GM10266 (cell line): Measurements from ENCODE around the gene OR51B5.
"Not testable (repeated sequence)": the region's sequence is repeated elsewhere in the genome, so short reads cannot be mapped to it uniquely, and the experiment has no call there.

Experiments used
- DNase-seq: peaks from one replicate; pipeline ENCODE4 v3.0.0; 2012; ENCODE audit errors: extremely low spot score
- TF ChIP-seq, protein P1 (sequence below): IDR thresholded peaks from 2 replicates; pipeline ENCODE4 v1.5.1; 2012; ENCODE audit warnings: mild to moderate bottlenecking, low read depth; ENCODE audit not compliant: control insufficient read depth, insufficient read depth; ENCODE audit errors: missing control alignments

Gene OR51B5

DNA sequence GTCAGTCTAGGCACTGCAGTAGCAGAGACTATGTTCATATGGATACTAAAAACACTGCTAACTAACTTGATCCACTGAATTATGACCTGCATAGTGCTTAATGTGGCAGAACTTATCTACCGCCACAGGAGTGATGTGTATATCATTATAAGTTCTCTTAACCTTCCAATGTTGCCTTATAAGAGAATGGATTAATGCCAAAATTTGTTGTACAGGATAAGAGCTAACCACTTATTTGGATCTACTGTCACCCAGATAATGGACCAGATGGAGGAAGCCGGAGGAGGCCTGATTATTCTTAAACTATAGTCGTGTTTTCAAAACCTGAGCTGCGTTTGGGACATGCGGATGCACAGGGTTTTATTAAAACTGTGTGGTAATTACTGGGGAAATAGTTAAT, 39.7 kb downstream of the OR51B5 start:
- no peak for DNase-seq
- TF ChIP-seq, protein P1, sequence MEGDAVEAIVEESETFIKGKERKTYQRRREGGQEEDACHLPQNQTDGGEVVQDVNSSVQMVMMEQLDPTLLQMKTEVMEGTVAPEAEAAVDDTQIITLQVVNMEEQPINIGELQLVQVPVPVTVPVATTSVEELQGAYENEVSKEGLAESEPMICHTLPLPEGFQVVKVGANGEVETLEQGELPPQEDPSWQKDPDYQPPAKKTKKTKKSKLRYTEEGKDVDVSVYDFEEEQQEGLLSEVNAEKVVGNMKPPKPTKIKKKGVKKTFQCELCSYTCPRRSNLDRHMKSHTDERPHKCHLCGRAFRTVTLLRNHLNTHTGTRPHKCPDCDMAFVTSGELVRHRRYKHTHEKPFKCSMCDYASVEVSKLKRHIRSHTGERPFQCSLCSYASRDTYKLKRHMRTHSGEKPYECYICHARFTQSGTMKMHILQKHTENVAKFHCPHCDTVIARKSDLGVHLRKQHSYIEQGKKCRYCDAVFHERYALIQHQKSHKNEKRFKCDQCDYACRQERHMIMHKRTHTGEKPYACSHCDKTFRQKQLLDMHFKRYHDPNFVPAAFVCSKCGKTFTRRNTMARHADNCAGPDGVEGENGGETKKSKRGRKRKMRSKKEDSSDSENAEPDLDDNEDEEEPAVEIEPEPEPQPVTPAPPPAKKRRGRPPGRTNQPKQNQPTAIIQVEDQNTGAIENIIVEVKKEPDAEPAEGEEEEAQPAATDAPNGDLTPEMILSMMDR: no peak

DNA sequence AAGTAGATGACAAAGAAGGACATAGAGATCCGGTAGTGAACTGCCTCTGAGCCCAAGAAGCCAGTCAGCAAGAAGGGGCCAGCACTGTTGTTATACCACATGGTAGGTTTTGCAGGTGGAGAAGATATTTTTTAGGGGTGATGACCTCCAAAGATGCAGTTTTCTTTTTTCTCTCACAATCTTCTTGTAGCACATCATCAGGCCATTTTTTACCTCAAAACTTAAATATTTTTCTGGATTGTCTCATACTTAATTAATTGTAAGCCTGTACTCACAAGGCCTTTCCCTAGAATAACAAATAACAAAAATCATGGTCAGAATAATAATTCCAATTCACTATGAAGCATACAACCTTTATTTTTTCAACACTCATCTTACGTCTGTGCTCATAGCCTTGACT, 41.5 kb downstream of the OR51B5 start, which contains the start of gene OR51B4:
OR51B4 (minus strand) TSS at position 101 of the 400 bp plus-strand sequence; CDS start at position 101, 0 bp downstream.
- no peak for DNase-seq
- TF ChIP-seq, protein P1: no peak

DNA sequence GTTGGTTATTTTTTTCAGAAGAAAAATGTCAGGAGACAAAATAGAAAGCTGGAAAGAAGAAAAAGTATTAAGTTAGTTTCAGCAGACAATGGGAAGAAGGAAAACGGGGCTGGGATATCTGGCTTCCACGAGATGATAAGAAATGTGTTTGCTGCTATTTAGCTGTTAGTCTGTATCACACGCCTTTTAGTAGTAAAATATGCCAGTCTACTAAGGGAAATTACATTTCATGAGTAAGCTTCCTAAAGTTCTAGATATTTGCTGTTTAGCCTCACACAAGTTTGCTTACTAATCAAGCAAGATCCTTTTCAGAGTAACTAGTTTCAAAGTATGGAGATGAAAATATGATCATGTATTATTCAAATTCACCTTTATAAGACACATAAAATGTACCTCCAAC, 43.1 kb downstream of the OR51B5 start:
- TF ChIP-seq, protein P1: no peak
- DNase-seq: no peak

DNA sequence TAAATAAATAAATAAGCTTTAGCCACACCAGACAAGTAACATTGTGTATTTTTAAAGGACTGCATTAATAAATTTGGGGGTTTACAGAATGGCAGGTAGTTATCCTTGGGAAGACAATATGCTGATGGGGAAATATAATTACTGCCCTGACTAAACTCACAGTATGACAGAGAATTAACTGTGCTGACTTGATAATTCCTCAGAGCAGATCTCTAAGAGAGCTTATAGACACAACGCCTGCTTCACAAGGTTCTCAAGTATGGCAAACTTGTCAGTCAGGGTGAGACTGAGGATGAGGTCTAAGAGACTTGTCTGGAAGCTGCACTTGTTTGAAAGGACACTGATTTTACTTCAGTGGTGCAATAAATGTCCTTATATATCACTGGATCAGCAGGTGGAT, 44.9 kb downstream of the OR51B5 start:
- TF ChIP-seq, protein P1: no peak
- DNase-seq: no peak

DNA sequence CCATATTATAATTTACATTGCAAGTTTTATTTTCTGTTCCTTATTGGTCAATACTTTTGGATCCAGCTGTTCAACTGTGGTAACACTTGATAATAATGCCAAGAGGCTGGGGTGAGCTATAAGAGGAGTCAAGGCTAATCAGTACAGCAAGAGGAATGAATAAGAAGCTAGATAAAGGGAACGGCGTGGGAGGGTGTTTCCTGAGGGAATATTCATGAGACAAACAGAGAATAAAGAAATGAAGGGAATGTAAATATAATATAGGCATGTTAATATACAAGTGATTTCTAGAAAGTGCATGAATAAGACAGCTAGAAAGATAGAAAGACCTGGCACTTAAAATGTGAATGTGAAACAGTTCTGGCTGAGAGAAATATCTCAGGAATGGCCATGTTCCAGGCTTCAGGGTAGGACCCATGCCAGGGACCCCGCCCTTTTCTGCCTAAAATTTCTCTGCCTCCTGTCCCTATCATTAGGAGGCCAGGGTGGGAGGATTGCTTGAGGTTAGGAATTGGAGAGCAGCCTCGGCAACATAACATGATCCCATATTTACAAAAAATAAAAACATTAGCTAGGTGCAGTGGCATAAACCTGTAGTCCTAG, 45.5 kb downstream of the OR51B5 start:
- no peak for DNase-seq
- TF ChIP-seq, protein P1: no peak

DNA sequence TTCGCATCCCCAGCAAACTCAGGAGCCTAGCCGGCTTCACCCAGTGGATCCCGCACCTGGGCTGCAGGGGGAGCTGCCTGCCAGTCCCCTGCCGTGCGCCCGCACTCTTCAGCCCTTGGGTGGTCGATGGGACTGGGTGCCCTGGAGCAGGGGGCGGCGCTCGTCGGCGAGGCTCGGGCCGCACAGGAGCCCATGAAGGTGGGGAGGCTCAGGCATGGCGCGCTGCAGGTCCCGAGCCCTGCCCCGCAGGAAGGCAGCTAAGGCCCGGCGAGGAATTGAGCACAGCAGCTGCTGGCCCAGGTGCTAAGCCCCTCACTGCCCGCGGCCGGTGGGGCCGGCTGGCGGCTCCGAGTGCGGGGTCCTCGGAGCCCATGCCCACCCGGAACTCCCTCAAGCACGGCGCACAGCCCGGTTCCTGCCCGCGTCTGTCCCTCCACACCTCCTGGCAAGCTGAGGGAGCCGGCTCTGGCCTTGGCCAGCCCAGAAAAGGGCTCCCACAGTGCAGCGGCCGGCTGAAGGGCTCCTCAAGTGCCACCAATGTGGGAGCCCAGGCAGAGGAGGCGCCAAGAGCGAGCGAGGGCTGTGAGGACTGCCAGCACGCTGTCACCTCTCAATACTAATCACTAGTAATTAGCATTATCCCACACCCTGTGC, 48.9 kb downstream of the OR51B5 start:
- not testable (repeated sequence) for DNase-seq

DNA sequence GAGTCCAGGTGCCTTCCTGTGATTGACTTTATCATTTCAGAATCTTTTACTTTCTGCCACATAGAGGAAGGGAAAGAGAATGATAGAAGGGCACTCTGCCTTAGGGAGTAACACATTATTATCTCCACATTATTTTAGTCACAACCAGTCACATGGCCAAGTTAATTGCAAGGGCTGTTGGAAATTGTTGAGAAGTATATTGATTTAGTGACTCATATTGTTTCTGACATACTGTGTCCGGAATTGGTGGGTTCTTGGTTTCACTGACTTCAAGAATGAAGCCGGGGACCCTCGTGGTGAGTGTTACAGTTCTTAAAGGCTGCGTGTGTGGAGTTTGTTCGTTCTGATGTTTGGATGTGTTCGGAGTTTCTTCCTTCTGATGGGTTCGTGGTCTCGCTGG, 50.3 kb downstream of the OR51B5 start:
- TF ChIP-seq, protein P1: no peak
- DNase-seq: no peak
